ENCODE measurements around the gene MRTFA.

Gene MRTFA

DNA sequence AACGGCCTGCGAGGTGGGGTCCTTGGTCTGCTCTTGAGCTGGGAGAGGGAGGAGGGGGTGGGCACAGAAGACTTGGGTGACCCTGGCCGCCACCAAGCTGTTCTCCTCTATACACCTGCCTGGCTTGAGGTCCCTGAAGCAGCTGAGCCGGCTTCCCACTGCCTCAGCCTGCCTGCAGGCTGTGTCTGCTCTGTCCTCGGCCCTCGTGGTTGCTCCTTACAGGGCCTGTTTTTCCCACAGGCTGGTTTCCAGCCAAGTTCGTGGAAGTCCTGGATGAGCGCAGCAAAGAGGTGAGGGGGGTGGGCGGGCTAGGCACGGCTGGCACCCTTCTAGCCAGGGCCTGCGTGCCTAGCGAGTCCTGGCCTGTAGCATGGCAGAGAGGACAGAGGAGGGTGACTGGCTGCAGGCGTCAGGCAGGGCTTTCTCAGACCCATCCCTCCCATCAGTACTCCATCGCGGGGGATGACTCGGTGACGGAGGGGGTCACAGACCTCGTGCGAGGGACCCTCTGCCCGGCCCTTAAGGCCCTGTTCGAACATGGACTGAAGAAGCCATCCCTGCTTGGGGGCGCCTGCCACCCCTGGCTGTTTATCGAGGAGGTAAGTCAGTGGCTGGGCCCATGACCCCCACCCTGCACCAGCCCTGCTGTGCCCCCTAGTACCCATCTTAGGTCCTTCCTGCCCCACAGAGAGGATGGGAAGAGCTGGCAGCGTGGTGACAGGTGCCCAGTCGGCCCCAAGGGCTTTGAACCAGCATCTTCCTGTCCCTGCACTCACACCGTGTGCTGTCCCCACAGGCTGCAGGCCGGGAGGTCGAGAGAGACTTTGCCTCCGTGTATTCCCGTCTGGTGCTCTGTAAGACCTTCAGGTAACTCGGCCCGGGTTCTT is 228.4 kb downstream of the MRTFA start:
- DNase-seq: no peak

DNA sequence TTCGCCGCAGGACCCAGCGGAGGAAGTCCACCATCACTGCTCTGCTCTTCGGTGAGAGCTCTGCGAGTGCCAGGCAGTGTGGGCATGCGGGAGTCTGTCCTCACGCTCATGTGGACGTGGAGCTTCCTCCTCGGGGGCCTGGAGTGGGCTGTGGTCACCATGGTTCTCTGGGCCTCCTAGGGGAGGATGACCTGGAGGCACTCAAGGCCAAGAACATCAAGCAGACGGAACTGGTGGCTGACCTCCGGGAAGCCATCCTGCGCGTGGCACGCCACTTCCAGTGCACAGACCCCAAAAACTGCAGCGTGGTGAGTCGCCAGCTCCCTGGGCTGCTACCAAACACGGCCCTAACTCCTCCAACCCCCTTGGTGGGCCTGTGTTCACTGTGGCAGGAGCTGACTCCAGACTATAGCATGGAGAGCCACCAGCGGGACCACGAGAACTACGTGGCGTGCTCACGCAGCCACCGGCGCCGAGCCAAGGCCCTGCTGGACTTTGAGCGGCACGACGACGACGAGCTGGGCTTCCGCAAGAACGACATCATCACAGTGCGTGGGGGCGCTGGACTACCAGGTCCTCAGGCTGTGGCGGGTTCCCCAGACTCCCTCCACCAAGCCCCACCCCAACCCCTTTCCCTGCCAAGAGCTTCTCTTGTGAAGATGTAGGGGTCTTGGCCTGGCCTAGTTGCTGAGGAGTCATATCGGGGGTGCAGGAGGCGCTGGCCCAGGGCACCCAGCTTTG is 229.3 kb downstream of the MRTFA start:
- DNase-seq: no peak

DNA sequence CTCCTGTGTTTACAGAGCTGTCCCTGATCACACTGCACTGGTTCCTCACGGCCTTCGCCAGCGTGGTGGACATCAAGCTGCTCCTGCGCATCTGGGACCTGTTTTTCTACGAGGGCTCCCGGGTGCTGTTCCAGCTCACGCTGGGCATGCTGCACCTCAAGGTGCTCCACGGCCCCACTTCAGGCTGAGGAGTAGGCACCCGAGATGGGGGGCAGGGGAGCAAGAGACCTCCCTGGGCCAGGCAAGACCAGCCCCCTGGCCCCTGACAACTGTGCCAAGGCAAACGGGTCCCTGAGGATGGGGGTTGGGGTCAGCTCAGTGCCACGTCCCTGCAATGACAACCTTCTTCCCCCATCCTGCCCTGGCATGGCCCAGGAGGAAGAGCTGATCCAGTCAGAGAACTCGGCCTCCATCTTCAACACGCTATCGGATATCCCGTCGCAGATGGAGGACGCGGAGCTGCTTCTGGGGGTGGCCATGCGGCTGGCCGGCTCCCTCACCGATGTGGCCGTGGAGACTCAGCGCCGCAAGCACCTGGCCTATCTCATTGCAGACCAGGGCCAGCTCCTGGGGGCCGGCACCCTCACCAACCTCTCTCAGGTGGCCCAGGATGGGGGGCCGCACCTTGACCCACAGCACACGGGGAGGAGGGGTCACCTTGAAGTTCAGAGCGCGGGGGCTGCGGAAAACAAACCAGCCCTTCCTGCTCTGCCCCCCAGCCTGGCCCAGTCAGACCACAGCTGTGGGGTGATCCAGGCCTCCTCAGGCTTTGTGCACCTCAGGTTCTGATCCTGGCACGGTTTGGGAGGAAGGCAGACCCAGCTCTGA is 230.2 kb downstream of the MRTFA start:
- DNase-seq: no peak

DNA sequence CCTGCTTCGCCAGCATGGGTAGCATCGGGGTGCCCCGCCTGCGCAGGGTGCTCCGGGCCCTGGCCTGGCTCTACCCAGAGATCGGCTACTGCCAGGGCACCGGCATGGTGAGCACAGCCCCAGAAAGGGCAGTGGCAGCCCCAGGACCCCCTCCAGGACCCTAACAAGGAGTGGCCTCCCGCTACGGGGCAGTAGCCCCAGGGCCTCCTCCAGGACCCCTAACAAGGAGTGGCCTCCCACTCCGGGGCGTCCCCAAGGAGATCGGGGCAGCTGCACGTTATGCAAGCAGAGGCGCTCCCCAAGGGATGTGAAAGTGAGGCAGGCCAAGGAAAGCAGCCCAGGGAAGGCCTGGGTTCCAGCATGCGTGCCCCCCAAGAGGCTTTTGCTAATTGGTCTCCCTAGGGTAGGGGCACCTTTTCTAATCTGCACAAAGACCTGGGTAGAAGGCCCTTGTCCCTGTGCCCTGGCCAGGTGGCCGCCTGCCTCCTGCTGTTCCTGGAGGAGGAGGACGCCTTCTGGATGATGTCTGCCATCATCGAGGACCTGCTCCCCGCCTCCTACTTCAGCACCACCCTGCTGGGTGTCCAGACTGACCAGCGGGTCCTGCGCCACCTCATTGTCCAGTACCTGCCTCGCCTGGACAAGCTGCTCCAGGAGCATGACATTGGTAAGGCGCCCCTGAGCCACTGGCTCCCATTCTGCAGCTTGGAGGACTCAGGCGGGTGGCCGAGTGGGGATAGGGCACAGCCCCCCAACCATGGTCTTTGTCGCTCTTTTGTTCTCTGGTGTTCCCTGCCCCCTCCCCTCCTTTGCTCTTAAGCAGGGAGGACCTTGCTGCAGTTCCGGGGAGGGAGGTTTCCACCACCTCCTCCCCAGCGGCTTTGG is 231.1 kb downstream of the MRTFA start:
- no peak for DNase-seq

GRCh38 chr22:40404251-40405177 is 232.0 kb downstream of the MRTFA start:
- DNase-seq: no peak

DNA sequence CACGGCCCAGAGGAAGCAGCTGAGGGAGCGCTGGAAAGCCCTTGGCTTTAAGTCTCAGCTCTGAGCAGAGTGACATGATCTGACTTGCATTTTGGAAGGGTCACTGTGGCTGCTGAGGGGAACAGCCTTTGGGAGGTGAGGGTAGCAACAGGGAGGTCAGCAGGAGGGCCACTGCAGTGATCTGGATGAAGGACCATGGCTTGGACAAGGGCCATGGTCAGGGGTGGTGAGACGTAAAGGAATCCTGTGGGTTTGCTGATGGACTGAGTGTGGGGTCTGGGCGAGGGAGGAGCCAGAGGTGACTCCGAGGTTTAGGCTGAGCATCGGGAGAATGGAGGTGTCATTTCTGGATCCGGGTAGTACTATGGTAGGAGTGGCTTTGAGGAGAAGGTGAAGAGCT is 232.9 kb downstream of the MRTFA start:
- DNase-seq: no peak

- DNase-seq: no peak
These were observed 233.4 kb downstream of the MRTFA start for GRCh38 chr22:40403141-40403540.

GRCh38 chr22:40401981-40402406 is 234.5 kb downstream of the MRTFA start:
- peak in 1 of 5 experiments; percentile 73 for DNase-seq

DNA sequence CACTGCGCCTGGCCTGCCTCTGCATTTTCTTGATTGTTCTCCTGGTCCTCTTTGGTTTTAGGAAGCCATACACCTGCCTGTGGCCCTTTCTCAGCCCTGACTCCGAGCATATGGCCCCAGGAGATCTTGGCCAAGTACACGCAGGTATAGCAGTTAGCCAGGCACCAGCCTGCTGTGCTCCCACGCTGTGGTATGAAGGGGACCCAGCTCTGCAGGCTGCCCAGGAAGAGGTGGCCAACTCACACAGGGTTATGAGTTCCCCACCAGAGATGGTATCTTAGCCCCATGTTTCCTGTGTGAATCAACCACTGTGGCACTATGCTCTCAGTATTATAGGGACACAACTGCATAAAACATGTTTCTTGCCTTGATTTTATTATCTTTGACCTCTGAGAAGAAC is 235.0 kb downstream of the MRTFA start:
- DNase-seq: peak in 4 of 5 experiments; percentile 45 to 95 (median 58)

DNA sequence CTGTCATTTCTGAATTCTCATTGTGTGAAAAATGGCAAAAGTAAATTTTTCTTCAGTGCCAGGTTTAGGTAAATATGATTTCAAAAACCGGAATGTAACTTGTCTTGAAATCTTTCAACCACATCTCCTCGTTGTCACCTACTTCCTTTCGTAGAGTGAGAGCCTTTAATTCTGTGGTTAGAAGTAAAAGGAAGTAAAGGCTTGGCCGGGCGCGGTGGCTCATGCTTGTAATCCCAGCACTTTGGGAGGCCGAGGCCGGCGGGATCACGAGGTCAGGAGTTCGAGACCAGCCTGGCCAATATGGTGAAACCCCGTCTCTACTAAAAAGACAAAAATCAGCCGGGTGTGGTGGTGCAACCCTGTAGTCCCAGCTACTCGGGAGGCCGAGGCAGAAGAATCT is 236.4 kb downstream of the MRTFA start:
- peak in 3 of 5 experiments; percentile 41 to 93 (median 51) for DNase-seq

- no peak for DNase-seq
These were observed 236.9 kb downstream of the MRTFA start for GRCh38 chr22:40399621-40400020.

DNA sequence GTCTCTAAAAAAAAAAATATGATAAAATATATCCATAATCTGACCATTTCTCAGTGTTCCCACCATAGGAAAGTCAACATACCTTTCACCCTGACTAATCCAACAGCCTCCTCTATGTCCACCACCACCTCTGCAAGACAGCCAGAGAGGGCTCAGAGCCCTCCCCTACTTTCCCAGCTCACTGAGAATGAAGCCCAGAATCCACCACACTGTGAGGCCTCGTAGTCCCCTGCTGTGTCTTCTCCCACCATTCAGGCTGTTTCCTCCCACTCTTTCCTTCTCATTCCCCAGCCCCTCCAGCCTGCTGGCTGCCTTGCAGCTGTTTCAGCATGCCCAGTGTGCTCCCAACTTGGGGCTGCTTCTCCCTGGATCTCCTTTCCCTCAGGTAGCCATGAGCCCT is 239.1 kb downstream of the MRTFA start:
- DNase-seq: no peak

- DNase-seq: no peak
These were observed 239.6 kb downstream of the MRTFA start for GRCh38 chr22:40396882-40397281.

- DNase-seq: no peak
These were observed 240.9 kb downstream of the MRTFA start for GRCh38 chr22:40395607-40396006.

GRCh38 chr22:40394607-40395006 is 241.9 kb downstream of the MRTFA start:
- no peak for DNase-seq

DNA sequence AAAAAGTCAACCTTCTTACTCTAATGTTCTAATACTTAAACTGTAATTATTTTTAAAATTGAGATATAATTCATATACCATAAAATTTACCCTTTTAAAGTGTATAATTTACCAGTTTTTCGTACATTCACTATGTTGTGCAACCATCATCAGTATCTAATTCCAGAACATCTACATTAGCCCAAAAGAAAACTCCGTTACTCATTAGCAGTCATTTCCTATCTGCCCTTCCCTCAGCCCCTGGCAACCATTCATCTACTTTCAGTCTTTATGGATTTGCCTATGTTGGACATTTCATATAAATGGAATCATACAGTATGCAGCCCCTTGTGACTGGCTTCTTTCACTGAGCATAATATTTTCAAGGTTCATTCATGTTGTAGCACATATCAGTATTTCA is 243.9 kb downstream of the MRTFA start:
- DNase-seq: no peak

GRCh38 chr22:40391417-40391816 is 245.1 kb downstream of the MRTFA start:
- DNase-seq: no peak

DNA sequence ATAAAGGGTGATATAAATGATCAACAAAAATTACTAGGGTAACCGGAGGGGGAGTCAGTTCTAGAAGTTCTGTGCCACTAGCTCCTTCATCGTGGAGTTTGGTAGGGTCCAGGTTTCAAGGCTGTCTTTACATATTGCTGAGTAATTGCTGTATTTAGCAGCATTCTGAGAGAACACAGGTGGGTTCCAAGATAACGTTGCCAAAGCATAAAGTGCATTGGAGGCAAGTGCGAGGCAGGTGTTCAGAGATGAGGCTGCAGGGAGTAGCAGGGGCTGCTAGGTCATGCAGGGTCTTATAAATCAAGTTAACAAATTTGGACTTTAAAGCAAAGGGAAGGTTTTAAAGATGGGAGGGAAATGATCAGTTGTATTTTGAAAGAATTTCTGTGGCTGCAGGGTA is 248.3 kb downstream of the MRTFA start:
- no peak for DNase-seq

DNA sequence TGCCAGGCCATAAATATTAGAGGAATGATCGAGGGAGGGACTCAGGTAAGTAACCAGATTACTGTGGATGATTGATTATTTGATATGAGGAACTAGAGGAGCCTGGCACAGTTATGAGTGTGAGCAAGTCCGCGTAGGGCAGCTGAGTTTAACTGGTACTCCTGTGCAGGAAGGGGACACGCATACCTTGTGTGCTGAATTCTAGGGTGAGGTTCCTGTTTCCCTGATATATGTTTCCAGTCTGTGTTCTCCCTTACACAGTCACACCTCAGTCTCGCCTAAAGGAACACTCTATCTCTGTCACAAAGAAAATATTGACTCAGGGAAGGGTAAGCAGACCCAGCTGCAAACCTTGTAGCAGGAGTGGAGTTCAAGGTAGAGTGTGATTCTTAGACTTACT is 248.8 kb downstream of the MRTFA start:
- no peak for DNase-seq

DNA sequence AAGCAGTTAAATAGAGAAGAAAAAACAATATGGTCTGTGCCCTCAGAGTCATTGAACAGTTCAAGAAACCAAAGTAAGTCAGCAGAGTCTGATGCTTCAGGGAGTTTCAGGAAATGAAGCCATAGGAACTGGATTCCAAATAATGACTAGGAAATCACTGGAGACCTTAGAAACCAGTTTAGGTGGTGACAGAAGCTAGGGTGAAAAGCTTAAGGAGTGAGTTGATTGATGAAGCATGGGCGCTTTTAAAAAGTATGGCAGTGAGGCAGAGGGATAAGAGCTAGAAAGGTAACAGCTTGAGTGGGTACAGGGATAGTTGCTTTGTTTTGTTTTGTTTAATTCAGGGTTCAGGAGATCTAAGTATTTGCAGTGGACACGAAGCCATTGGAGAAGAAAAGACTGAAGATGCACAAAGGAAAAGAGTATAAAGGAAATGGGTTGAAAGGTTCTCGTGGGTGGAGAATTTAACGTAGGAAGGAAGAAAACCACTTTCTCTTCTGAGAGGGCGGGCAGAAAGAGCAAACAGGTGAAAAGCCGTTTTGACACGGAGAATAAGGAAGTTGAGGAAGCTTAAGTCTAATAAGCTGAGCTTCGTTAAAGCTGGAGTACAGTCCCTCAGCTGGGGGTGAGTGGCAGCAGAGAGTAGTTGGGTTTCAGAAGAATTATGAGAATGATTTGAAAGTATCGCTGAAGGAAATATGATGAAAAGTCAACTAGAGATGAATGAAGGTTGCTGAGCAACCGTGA is 251.3 kb downstream of the MRTFA start:
- peak in 2 of 5 experiments; percentile 24 to 63 for DNase-seq
